GM19043 (cell line): Measurements from ENCODE around the gene SLC52A1.
"Not testable (repeated sequence)": the region's sequence is repeated elsewhere in the genome, so short reads cannot be mapped to it uniquely, and the experiment has no call there.

Experiments used
- ATAC-seq: cut with Tn5 transposase; IDR thresholded peaks from one replicate; pipeline ENCODE4 v1.9.1; 2021; ENCODE audit warnings: low read depth; ENCODE audit not compliant: unreplicated experiment

The SLC52A1 gene

DNA sequence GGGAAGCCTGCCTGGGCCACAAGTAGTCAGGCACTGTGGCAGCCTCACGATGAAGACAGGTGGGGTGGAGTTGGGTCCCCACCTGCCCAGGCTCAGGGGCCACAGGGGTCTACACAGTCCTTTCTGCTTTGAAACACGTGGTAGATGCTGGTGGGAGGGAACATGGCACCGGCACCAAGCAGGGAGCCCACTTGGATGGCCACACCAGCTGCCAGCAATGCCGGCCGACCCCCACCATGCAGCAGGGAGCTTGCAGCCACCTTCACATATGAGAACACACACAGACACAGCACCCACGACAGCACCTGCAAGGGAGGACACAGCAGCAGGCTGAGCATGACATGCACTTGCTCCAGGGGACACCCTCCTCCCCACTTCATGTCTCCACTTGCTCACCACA lies 2.4 kb downstream of the SLC52A1 start:
- ATAC-seq = no peak

DNA sequence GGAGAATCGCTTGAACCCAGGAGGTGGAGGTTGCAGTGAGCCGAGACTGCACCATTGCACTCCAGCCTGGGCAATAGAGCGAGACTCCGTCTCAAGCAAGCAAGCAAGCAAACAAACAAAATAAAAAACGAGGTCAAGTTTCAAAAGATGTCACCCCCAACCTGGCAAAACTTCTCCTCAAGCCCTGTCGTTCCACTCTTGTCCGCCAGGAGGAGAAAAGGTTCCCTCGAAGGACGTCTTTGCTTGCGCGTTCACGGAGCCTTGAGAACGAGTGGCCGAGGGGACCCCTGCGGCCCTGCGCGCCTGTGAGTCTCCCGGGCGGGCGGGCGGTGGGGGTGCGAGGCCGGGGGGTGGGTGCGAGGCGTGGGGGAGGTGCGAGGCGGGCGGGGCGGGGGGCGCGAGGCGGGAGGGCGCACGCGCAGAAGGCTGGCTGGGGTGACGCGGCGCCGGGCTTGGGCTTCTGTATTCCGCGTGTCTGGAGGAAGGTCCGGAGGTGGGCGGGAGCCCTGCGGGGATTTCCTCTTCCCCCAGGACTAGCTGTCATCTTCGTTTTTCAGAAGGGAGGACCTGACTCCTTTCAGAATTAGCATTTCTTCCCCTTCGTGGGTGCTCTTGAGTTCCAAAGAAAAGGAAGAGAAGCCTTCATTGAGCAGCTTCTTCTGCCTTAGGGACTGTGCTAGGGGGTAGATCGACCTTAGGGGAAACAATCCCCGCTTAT lies 3.7 kb downstream of the SLC52A1 start:
- no peak for ATAC-seq

DNA sequence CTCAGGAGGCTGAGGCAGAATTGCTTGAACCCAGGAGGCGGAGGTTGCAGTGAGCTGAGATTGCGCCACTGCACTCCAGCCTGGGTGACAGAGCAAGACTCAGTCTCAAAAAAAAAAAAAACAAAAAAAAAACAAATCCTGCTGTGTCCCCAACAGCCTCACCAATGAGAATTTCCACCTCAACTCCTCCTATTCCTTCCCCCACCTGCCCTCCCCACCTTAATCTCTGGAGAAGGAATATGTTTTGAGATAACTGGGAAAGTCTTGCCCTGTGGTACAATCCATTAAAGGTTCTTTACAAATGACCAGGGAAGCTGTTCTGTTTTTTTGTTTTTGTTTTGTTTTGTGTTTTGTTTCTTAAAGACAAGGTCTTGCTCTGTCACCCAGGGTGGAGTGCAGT lies 5.1 kb downstream of the SLC52A1 start:
- not testable (repeated sequence) for ATAC-seq

DNA sequence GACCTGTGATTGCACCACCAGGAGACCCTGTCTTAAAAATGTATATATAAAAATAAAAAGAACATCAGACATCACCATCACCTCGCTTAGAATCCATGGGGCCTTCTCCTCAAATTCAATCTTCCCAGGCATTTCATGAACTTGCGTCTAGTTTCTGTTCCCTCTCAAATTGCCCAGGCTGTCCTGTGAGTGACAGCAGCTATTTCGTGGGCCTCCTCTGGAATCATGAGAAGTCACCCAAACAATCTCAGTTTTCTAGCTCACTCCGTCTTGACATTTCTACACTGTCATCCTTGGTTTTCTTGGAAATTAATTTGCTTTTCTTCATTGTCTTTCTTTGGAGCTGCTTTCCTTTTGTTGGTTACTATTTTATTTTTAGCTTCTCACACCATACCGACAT lies 7.3 kb downstream of the SLC52A1 start:
- no peak for ATAC-seq

DNA sequence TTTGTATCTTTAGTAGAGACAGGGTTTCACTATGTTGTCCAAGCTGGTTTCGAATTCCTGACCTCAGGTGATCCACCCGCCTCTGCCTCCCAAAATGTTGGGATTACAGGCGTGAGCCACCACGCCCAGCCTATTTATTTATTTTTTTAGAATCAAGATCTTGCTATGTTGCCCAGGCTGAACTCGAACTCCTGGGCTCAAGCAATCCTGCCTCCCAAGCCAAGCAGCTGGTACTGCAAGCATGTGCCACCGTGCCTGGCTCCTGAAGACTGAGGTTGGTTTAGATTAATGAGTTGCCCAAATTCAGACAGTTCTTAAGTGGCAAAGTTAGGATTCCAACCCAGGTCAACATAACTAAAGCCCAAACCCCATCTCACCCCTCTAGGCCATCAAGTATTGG lies 7.9 kb downstream of the SLC52A1 start:
- ATAC-seq = no peak

DNA sequence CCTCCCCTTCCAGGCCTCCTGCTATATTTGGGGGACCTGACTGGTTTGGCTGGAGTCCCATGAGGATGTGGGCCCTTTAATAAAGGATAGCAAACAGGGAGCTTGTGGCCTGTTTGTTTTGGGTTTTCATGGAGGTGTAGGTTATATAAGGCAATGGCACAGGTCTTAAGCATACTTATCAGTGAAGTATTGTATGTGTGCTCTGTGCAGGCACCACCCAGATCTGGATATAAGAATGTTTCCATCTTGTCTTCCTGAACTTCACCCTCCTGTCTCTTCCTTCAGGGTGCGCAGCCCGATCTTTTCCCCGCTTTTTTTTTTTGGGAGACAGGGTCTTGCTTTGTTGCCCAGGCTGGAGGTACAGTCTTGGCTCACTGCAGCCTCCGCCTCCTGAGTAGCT lies 10.6 kb downstream of the SLC52A1 start:
- ATAC-seq = no peak

DNA sequence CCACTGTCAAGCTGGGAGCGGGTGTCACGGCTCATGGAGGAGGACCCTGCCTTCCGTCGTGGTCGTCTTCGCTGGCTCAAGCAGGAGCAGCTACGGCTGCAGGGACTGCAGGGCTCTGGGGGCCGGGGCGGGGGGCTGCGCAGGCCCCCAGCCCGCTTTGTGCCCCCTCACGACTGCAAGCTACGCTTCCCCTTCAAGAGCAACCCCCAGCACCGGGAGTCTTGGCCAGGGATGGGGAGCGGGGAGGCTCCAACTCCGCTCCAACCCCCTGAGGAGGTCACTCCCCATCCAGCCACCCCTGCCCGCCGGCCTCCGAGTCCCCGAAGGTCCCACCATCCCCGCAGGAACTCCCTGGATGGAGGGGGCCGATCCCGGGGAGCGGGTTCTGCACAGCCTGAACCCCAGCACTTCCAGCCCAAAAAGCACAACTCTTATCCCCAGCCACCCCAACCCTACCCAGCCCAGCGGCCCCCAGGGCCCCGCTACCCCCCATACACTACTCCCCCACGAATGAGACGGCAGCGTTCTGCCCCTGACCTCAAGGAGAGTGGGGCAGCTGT lies 11.6 kb downstream of the SLC52A1 start:
- no peak for ATAC-seq

DNA sequence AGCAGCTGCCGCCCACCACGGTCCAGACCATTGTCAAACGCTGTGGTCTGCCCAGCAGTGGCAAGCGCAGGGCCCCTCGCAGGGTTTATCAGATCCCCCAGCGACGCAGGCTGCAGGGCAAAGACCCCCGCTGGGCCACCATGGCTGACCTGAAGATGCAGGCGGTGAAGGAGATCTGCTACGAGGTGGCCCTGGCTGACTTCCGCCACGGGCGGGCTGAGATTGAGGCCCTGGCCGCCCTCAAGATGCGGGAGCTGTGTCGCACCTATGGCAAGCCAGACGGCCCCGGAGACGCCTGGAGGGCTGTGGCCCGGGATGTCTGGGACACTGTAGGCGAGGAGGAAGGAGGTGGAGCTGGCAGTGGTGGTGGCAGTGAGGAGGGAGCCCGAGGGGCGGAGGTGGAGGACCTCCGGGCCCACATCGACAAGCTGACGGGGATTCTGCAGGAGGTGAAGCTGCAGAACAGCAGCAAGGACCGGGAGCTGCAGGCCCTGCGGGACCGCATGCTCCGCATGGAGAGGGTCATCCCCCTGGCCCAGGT lies 13.0 kb downstream of the SLC52A1 start:
- ATAC-seq = no peak

DNA sequence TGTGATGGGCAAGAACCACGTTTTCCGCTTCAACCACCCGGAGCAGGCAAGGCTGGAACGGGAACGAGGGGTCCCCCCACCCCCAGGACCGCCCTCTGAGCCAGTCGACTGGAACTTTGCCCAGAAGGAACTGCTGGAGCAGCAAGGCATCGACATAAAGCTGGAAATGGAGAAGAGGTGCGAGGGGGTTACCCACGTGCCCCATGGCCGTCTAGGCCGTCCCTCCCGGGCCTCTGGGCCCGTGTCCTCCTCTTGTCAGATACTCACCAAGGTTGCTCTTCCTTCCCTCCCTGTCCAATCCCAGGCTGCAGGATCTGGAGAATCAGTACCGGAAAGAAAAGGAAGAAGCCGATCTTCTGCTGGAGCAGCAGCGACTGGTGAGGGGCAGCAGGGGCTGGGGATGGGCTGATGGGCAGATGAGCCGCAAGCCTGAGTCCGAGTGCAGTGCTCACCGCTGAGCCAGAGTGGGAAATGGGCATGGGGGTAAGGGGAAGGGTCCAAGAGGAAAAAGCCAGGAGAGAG lies 14.7 kb downstream of the SLC52A1 start:
- no peak for ATAC-seq

DNA sequence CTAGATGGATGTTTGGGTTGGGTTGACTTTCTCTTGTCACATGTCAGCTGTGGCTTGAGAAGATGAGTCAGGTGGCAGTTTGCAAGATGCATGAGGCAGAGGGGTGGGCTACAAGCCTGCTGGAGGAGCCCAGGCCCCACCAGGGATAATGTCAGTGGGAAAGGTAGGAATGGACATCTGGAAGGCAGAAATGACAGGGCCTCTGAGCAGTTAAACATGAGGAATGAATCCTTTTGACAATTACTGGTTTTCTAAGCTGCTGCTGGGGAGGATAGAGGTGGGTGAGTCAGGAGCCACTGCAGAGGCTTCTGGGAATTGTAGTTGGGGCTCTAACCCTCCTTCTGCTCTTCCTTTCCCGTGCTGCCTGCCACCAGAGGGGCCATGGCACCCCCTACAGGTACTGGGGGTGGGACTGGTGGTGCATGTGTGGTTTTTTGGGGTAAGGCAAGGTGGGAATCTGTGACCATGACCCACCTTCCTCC lies 15.7 kb downstream of the SLC52A1 start:
- no peak for ATAC-seq

DNA sequence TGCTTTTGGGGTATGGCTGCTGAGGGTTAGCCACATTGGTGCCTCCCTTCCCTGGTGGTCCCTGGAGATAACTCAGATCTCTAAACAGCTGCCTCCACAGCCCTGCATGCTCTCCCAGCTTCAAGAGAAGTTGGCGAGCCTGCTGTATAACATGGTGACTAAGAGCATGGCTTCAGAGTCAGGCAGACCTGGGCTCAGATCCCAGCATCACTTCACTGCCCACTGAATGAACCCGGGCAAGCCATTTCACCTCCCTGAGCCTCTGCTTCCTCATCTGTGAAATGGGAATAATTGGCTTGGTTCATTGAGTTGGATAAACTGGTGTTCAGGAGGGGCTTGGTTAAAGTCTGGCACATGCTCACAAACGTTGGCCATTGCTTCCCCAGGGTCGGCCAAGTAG lies 20.9 kb downstream of the SLC52A1 start:
- ATAC-seq = no peak

DNA sequence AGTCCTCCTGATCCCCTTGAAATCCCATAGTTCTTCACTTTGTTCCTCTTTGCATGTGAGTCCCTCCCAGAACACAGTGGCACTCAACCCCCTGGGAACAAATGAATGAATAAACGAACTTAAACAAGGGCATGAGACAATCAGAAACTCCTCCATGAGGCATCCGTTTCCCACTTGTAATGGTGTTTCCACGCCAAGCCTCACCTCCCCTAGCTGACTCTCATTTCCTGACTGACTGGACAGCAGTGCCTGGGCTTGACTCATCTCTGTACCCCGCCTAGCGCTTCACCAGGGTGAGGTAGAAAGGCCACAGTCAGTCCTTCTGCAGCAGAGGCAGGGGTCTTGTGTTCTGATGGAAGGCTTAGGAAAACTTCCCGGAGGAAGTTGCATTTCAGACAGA lies 23.3 kb downstream of the SLC52A1 start:
- no peak for ATAC-seq

DNA sequence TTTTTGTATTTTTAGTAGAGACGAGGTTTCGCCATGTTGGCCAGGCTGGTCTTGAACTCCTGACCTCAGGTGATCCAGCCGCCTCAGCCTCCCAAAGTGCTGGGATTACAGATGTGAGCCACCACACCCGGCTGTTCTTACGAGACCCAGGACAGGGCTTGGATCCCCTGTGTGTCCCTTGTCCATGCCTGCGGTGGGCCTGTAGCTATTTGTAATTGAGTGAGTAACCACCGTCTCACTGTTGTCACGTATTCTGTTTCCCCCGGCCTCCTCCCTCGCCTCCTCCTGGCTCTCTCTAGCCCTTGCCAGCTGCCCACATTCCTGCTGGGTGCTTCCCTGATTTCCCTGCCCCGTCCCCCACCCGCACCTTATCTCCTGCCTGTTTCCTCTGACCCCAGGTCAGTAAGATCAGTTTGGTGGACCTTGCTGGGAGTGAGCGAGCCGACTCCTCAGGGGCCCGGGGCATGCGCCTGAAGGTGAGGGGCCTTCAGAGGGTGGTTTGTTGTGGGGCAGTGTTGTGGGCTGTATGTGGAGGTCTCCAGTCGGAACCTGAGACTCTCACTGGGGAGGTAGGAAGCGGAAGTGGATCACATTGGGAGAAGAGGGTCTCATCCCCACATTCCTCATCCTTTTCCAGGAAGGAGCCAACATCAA lies 31.9 kb downstream of the SLC52A1 start:
- no peak for ATAC-seq

DNA sequence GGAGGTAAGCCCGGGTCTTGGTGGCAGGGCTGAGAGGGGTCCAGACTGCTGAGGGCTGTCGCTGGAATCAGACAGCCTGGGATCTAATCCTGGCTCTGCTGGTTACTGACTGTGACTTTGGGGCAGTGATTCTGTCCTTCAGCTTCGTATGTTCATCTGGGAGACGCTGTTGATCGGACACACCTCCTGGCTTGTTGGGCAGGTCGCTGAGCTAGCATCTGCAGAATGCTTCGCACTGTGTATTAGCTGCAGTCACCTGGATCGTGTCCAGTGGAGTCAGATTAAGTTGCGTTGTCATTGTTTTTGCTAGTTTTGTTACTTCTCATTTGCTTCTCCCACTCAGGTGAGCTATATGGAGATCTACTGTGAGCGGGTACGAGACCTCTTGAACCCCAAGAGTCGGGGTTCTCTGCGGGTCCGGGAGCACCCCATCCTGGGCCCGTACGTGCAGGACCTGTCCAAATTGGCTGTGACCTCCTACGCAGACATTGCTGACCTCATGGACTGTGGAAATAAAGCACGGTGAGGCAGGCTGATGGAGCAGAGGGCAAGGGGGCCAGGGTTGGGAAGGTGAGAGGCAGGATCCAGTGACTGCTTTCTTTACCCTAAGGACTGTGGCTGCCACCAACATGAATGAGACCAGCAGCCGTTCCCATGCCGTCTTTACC lies 33.0 kb downstream of the SLC52A1 start:
- no peak for ATAC-seq

DNA sequence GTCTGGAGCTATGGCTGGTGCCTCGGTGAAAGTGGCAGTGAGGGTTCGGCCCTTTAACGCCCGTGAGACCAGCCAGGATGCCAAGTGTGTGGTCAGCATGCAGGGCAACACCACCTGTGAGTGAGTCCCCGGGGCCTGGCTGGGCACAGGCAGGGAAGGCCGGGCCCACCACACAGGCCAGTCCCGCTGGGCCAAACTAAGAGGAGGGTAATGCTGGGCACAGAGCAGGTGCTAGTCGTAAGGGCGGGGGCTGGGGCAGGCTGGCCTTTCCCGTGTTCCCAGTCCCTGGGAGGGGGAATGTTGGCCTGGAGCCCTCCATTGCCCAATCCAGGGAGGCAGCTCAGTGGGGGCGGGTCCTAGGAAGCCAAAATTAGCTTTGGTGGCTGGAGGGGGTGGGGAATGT lies 35.0 kb downstream of the SLC52A1 start:
- ATAC-seq = no peak

DNA sequence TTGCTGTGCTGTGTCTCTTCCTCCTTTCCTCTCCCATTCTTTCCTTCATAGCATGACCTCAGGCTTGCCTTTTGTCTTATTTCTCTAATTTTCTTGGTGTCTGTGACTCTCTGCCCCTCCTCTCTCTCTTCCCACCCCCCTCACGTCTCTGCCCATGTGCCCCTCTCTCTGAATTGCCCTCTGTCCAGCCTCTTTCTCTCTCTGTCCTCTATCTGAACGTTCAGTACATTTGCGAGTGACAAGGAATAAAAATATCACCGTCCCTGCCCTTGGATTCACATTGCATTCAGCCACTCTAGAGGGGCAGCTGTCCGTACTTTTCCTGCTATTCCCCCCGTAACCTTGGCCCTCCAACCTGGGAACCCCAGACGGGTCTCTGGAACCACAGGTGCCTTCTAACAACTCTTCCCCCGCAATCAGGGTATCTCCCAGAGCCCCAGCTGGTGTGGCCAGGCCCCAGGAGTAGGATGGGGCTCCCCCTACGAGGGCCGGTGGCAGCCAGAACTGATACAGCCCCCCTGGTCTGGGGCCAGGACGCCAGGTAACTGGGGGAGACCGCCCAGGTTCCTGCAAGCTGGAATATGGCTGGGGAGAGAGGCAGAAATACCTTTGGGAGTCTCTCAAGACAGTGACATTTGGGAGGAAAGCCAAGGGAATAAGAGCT lies 35.7 kb downstream of the SLC52A1 start:
- no peak for ATAC-seq

DNA sequence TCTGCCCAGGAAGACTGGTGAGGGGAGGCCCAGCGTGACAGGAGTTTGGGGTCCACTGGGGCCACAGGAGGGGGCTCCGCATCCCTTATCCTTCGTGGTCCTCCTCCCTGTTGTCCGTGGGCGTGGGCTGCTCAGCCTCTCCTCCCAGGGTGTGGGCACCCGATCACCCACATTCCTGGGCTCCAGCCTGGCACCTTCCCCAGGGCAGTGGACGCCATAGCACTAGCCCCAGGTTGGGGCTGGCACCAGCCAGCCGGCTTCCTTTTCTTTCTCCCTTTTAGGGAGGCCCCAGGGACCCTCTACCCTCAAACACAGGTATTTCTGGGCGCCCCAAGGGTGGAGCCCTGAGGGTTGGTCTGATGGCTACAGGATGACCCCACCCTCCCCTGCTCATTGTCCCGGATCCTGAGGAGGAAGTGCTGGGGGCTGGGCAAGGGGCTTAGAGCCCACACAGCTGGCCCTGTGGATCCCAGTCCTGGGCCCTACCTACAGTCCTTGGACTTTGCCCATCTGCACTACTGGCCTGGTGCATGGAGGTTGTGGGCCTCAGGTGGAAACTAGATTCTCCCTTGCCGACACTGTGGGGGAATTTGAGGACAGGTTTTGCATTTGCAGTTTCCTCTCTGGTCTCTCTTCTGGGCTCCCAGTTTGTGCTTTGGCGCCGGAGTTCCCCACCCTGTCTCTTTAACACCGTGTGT lies 36.3 kb downstream of the SLC52A1 start:
- ATAC-seq = no peak

DNA sequence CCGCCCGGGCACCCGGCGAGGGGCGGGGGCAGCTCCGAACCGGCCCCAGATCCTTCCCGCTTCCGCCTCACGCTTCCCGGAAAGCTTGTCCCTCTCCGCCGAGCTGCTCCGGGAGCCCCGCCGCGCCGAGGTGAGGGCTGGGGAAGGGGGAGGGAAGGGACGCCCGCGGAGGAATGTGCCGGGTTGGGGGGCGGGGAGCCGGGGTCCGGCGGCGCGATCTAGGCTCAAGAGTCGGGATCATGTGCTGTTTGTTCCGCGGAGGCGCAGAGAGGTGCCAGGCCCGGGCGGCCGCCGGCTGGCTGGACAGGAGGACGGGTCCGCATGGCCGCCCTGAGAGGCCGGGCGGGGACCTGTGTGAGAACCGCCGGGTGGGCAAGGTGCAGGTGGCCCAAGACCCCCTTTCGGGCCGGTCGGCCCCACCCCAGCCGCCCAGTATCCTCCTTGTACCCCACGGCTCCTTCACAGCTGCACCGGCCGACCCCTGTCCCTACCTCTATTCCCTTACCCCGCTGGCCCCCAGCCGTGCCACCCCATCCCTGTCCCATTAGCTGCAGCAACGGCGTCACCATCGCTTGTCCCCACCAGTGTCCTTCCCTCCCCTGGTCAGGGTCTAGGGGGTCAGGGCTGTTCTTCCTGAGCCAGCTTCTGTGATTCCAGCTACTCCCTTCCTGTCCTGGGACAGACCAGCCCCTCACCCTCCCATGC lies 37.0 kb downstream of the SLC52A1 start:
- no peak for ATAC-seq

DNA sequence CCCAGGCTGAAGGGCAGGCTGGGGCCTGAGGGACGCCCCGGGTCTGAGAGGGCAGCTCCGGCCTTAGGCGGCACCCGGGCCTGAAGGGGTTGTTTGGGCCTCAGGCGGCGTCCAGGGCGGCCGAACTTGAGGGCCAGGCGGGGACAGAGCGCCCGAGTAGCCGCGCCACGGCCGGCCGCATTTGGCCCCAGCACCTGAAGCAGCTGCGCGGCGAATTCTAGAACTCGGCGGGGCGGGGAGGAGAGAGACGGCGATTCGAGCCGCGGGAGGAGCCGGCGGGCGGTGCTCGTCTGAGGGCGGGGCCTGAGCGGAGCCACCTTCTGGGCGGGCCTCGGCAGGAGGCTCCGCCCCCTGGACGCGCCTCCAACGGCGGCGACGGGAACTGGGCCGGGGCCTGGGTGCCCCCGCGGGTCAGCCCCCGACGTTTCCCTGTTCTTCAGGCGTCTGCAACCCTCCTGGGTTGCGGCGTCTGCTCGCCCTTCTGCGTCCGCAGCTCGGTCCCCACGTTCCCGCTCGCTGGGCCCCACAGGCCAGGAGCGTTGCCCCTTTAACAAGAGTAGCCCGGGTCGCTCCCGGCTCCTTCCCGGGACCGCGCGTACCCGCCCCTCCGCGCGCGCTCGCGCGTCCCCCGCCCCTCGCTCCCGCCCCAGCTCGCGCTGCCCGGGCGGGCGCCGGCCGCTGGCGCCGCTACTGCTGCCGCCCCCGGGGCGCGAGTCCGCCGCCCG lies 37.8 kb downstream of the SLC52A1 start, which contains the start of the genes INCA1 and KIF1C:
Gene INCA1 (minus strand): TSS at position 221 of the 725 bp plus-strand sequence. CDS start 3,085 bp downstream, outside the sequence.
Gene KIF1C (plus strand): TSS at position 649 of the 725 bp plus-strand sequence. CDS start 2,297 bp downstream, outside the sequence.
- ATAC-seq = peak; percentile 76
